HG03159 (cell line): ENCODE results near the gene GABBR2.

Source experiments
- ATAC-seq: cut with Tn5 transposase; IDR thresholded peaks from one replicate; pipeline ENCODE4 v1.9.1; 2021; ENCODE audit warnings: mild to moderate bottlenecking, moderate library complexity; ENCODE audit not compliant: unreplicated experiment

The GABBR2 gene

GRCh38 chr9:98551511-98552286 is 157.0 kb downstream of the GABBR2 start:
- no peak for ATAC-seq

GRCh38 chr9:98550206-98550820 is 158.4 kb downstream of the GABBR2 start:
- ATAC-seq: no peak

GRCh38 chr9:98549401-98549800 is 159.3 kb downstream of the GABBR2 start:
- no peak for ATAC-seq

- no peak for ATAC-seq
Observed at GRCh38 chr9:98547606-98548005, 161.1 kb downstream of the GABBR2 start.

- ATAC-seq: no peak
Observed at GRCh38 chr9:98545021-98545420, 163.7 kb downstream of the GABBR2 start.

GRCh38 chr9:98541684-98542230 is 167.0 kb downstream of the GABBR2 start:
- no peak for ATAC-seq

- no peak for ATAC-seq
Observed at GRCh38 chr9:98540476-98540875, 168.3 kb downstream of the GABBR2 start.

- ATAC-seq: no peak
Observed at GRCh38 chr9:98539954-98540353, 168.8 kb downstream of the GABBR2 start.

GRCh38 chr9:98538626-98539031 is 170.1 kb downstream of the GABBR2 start:
- no peak for ATAC-seq

GRCh38 chr9:98538203-98538602 is 170.5 kb downstream of the GABBR2 start:
- no peak for ATAC-seq

- no peak for ATAC-seq
Observed at GRCh38 chr9:98536542-98537173, 172.1 kb downstream of the GABBR2 start.

GRCh38 chr9:98533866-98534265 is 174.9 kb downstream of the GABBR2 start:
- no peak for ATAC-seq

GRCh38 chr9:98533132-98533531 is 175.6 kb downstream of the GABBR2 start:
- no peak for ATAC-seq

GRCh38 chr9:98532574-98532973 is 176.2 kb downstream of the GABBR2 start:
- no peak for ATAC-seq

- no peak for ATAC-seq
Observed at GRCh38 chr9:98532147-98532546, 176.6 kb downstream of the GABBR2 start.

GRCh38 chr9:98530806-98531386 is 177.8 kb downstream of the GABBR2 start:
- no peak for ATAC-seq

GRCh38 chr9:98530275-98530674 is 178.5 kb downstream of the GABBR2 start:
- ATAC-seq: no peak

GRCh38 chr9:98529841-98530240 is 178.9 kb downstream of the GABBR2 start:
- ATAC-seq: no peak

GRCh38 chr9:98523231-98523901 is 185.4 kb downstream of the GABBR2 start:
- ATAC-seq: no peak

- ATAC-seq: no peak
Observed at GRCh38 chr9:98522487-98522886, 186.2 kb downstream of the GABBR2 start.

GRCh38 chr9:98521141-98521540 is 187.6 kb downstream of the GABBR2 start:
- ATAC-seq: no peak
